WI38 (cell line): ENCODE data around the gene TNNC2.

Experiments
- H3K4me3 ChIP-seq: 2 replicates; pipeline ENCODE4 v1.5.1; 2011; ENCODE audit warnings: low read depth, mild to moderate bottlenecking, control low read depth, low read length
- TF ChIP-seq, protein P1 (sequence below): IDR thresholded peaks from 2 replicates; pipeline ENCODE4 v1.5.1; 2012; ENCODE audit warnings: low read depth, mild to moderate bottlenecking, control low read depth, low read length

Gene TNNC2

DNA sequence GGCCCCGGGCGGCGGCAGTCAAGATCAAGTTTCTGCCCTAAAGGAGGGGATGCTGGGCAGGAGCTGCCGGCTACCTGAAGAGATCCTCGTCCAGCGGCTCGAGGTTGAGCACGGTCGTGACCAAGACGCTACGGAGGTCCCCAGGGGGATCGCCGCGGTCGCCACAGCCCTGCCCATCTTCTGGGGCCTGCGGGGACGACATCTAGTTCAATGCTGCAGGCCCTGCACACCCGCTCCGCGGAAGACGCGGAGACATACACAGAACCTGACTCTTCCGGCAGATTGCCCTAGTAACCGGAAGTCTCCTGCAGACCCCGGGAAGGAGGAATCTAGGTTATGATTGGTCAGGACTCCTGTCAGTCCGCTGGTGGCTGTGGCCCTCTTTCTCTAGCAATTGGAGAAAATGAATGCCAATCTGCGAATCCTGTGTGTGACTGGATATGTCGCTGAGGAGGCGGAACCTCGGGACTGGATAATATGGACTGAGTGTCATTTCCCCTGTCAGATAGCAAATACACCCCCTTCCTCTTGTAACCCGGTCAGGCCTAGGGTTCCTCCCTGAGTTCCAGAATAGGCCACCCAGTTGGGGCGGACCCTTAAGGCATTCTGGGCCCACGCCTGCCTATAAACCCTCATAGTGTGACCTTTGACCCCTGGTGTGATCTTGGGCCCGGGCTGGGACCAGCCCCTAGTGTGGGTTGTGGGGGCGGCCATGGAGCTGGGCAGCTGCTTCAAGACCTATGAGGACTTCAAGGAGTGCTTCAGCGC lies 30.2 kb upstream of the TNNC2 start, which contains the start of the genes ACOT8 and ZSWIM3:
Gene ACOT8 (minus strand): TSS at position 279 of the 768 bp plus-strand sequence. CDS start 77 bp downstream, at position 202.
Gene ZSWIM3 (plus strand): TSS at position 501 of the 768 bp plus-strand sequence. CDS start 212 bp downstream, at position 713.
- H3K4me3 ChIP-seq: peak within 1 kb of the TSS; percentile 89
- TF ChIP-seq, protein P1, sequence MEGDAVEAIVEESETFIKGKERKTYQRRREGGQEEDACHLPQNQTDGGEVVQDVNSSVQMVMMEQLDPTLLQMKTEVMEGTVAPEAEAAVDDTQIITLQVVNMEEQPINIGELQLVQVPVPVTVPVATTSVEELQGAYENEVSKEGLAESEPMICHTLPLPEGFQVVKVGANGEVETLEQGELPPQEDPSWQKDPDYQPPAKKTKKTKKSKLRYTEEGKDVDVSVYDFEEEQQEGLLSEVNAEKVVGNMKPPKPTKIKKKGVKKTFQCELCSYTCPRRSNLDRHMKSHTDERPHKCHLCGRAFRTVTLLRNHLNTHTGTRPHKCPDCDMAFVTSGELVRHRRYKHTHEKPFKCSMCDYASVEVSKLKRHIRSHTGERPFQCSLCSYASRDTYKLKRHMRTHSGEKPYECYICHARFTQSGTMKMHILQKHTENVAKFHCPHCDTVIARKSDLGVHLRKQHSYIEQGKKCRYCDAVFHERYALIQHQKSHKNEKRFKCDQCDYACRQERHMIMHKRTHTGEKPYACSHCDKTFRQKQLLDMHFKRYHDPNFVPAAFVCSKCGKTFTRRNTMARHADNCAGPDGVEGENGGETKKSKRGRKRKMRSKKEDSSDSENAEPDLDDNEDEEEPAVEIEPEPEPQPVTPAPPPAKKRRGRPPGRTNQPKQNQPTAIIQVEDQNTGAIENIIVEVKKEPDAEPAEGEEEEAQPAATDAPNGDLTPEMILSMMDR: no peak

DNA sequence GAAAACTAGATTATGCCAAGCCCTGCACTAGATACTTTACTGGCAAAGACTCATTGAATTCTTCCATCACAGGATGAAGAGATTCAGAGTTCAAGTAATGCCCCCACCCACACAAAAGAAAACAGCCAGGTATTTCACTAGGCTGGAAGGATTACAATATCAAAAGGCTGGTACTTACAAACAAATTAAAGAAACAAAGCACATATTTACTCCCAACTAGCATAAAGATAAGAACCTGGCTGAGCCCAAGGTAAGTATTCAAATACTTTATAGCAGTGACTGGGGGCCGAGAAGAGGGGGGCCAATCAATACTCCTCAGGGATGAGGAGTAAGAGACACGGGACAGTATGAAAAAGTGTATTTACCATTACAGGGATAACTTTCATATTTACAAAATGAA lies 26.4 kb upstream of the TNNC2 start:
- TF ChIP-seq, protein P1: no peak
- H3K4me3 ChIP-seq: no peak overlapping the region

DNA sequence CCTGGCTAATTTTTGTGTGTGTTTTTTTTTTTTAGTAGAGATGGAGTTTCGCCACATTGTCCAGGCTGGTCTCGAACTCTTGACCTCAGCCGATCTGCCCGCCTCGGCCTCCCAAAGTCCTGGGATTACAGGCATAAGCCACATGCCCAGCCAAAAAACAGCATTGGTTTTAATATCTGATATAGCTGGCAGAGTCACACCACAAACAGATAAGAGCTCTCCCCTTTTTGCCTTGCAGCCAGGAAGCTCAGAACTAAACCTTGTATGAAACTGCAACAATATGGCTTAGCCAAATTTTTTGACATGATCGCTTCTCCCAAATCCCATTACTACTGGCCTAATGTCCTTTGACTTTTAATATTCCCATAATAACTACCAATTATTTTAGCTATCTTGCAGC lies 25.2 kb upstream of the TNNC2 start:
- no peak overlapping the region for H3K4me3 ChIP-seq
- TF ChIP-seq, protein P1: no peak

DNA sequence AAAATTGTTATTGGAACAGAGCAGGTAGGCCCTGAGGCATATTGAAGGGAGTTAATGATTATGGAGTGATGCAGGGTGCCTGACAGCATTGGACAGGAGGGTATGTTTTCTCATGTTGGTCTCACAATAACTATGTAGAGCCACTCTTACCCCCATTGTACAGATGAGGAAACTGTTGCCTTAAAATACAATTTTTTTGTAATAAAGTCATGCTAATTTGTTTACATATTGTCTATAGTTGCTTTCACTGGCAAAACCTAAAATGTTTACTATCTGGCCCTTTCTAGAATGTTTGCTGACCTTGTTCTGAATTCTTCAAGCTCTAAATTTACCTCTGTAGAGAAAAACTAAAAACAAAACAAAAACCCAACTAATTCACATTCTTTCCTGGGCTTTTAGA lies 24.4 kb upstream of the TNNC2 start:
- H3K4me3 ChIP-seq: no peak overlapping the region
- TF ChIP-seq, protein P1: no peak

DNA sequence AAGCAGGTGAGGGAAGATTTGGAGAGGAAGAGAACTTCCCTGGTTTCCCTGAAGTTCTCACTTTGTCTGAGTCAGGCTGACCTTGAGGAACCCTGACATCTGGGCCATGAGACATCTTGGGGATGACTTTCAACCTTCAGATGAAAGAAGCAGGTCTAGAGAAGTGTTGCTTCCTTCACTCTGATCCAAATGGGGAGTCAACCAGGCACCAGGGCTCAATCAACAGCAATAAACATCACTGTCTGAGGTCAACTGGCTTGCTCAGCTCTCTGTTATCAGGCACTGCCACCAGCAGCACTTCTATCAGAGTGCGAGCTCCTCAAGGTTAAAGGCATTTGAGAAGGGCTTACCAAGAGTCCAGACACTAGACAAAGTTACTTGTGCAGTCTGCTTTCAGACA lies 23.8 kb upstream of the TNNC2 start:
- TF ChIP-seq, protein P1: no peak
- no peak overlapping the region for H3K4me3 ChIP-seq

DNA sequence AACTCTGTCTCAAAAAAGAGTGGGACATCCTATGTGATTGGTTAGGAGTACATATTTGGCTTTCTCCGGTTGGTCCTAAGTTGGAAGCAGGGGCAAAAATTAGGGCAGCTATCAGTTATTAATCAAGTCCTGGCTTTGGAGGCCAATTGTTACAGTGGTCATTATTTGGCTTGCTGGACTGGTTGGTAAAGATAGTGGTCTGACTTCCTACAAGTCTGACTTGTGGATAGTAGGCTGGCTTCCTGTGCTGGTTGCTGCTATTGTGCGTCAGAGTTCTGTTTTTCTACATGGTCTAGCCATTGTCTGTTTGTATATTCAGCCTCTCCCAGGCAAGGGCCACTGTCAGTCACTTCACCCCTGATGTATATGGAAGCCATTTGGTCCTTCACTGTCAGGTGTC lies 23.1 kb upstream of the TNNC2 start:
- H3K4me3 ChIP-seq: no peak overlapping the region
- TF ChIP-seq, protein P1: no peak

DNA sequence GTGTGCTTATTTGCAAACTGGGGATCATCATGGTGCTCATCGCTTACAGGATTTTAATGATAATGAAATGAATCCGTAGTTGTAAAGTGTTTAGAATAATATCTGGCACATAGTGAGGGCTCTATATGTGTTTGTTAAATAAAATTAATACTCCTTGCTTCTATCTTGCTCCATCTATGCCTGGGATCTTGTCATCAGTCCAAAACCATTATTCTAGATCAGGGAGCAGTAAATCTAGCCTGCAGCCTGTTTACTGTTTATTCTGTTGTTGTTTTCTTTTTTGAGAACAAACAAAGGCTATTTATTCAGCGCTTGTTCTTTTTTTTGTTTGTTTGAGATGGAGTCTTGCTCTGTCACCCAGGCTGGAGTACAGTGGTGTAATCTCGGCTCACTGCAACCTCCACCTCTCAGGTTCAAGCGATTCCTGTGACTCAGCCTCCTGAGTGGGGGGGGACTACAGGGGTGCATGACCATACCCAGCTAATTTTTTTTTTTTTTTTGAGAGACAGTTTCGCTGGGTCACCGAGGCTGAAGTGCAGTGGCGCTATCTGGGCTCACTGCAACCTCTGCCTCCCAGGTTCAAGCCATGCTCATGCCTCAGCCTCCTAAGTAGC lies 22.0 kb upstream of the TNNC2 start:
- TF ChIP-seq, protein P1: no peak
- H3K4me3 ChIP-seq: no peak overlapping the region
